ENCODE results near the gene TPTE2.

Gene TPTE2

GRCh38 chr13:19592657-19593180 is 31.4 kb upstream of the TPTE2 start:
- no peaks in the 10 kb centered on the region for H3K36me3 ChIP-seq (ENCODE audit: insufficient read depth, low read length)
- no peaks in the 10 kb centered on the region for H3K79me2 ChIP-seq (ENCODE audit: control insufficient read depth, insufficient read depth, low read length, unreplicated experiment)
- H2AFZ ChIP-seq (ENCODE audit: low read length, unreplicated experiment) = no peak overlapping the region
- H3K4me3 ChIP-seq (ENCODE audit: low read depth, low read length) = no peak overlapping the region
- peaks cover 5% of the 10 kb centered on the region for H3K4me1 ChIP-seq (ENCODE audit: control insufficient read depth, insufficient read depth, low read length, unreplicated experiment)
- H3K27me3 ChIP-seq (ENCODE audit: insufficient read depth, low read length) = no peaks in the 10 kb centered on the region
- H3K27ac ChIP-seq (ENCODE audit: low read depth, low read length) = no peak overlapping the region

GRCh38 chr13:19591864-19592263 is 30.5 kb upstream of the TPTE2 start:
- Histone ChIP-seq H3K27ac (ENCODE audit: low read depth, low read length) (no peak overlapping the region), H3K27me3 (ENCODE audit: insufficient read depth, low read length) (no peaks in the 10 kb centered on the region), H3K4me3 (ENCODE audit: low read depth, low read length) (no peak overlapping the region), H3K36me3 (ENCODE audit: insufficient read depth, low read length) (no peaks in the 10 kb centered on the region), H2AFZ (ENCODE audit: low read length, unreplicated experiment) (no peak overlapping the region), H3K79me2 (ENCODE audit: control insufficient read depth, insufficient read depth, low read length, unreplicated experiment) (no peaks in the 10 kb centered on the region), H3K4me1 (ENCODE audit: control insufficient read depth, insufficient read depth, low read length, unreplicated experiment) (peaks cover 2% of the 10 kb centered on the region)

- H3K4me1 ChIP-seq (ENCODE audit: control insufficient read depth, insufficient read depth, low read length, unreplicated experiment) = no peaks in the 10 kb centered on the region
- H3K4me3 ChIP-seq (ENCODE audit: low read depth, low read length) = no peak overlapping the region
- no peak overlapping the region for H3K27ac ChIP-seq (ENCODE audit: low read depth, low read length)
- no peak overlapping the region for H2AFZ ChIP-seq (ENCODE audit: low read length, unreplicated experiment)
- no peaks in the 10 kb centered on the region for H3K79me2 ChIP-seq (ENCODE audit: control insufficient read depth, insufficient read depth, low read length, unreplicated experiment)
- no peaks in the 10 kb centered on the region for H3K36me3 ChIP-seq (ENCODE audit: insufficient read depth, low read length)
- no peaks in the 10 kb centered on the region for H3K27me3 ChIP-seq (ENCODE audit: insufficient read depth, low read length)
These were observed 29.1 kb upstream of the TPTE2 start for GRCh38 chr13:19590423-19590822.

- no peaks in the 10 kb centered on the region for H3K79me2 ChIP-seq (ENCODE audit: control insufficient read depth, insufficient read depth, low read length, unreplicated experiment)
- H3K4me1 ChIP-seq (ENCODE audit: control insufficient read depth, insufficient read depth, low read length, unreplicated experiment) = no peaks in the 10 kb centered on the region
- no peak overlapping the region for H3K4me3 ChIP-seq (ENCODE audit: low read depth, low read length)
- no peak overlapping the region for H3K27ac ChIP-seq (ENCODE audit: low read depth, low read length)
- H3K27me3 ChIP-seq (ENCODE audit: insufficient read depth, low read length) = no peaks in the 10 kb centered on the region
- no peaks in the 10 kb centered on the region for H3K36me3 ChIP-seq (ENCODE audit: insufficient read depth, low read length)
- no peak overlapping the region for H2AFZ ChIP-seq (ENCODE audit: low read length, unreplicated experiment)
These were observed 28.0 kb upstream of the TPTE2 start for GRCh38 chr13:19589312-19589711.

- Histone ChIP-seq H3K4me1 (ENCODE audit: control insufficient read depth, insufficient read depth, low read length, unreplicated experiment) (no peaks in the 10 kb centered on the region), H3K79me2 (ENCODE audit: control insufficient read depth, insufficient read depth, low read length, unreplicated experiment) (no peaks in the 10 kb centered on the region), H3K4me3 (ENCODE audit: low read depth, low read length) (no peak overlapping the region), H3K27ac (ENCODE audit: low read depth, low read length) (no peak overlapping the region), H2AFZ (ENCODE audit: low read length, unreplicated experiment) (no peak overlapping the region), H3K36me3 (ENCODE audit: insufficient read depth, low read length) (no peaks in the 10 kb centered on the region), H3K27me3 (ENCODE audit: insufficient read depth, low read length) (no peaks in the 10 kb centered on the region)
These were observed 26.4 kb upstream of the TPTE2 start for GRCh38 chr13:19587635-19588300.

GRCh38 chr13:19586904-19587634 is 25.7 kb upstream of the TPTE2 start:
- Histone ChIP-seq H3K27ac (ENCODE audit: low read depth, low read length) (no peak overlapping the region), H3K79me2 (ENCODE audit: control insufficient read depth, insufficient read depth, low read length, unreplicated experiment) (no peaks in the 10 kb centered on the region), H3K4me1 (ENCODE audit: control insufficient read depth, insufficient read depth, low read length, unreplicated experiment) (no peaks in the 10 kb centered on the region), H3K36me3 (ENCODE audit: insufficient read depth, low read length) (no peaks in the 10 kb centered on the region), H3K4me3 (ENCODE audit: low read depth, low read length) (no peak overlapping the region), H3K27me3 (ENCODE audit: insufficient read depth, low read length) (no peaks in the 10 kb centered on the region), H2AFZ (ENCODE audit: low read length, unreplicated experiment) (no peak overlapping the region)

- Histone ChIP-seq H3K79me2 (ENCODE audit: control insufficient read depth, insufficient read depth, low read length, unreplicated experiment) (no peaks in the 10 kb centered on the region), H3K27me3 (ENCODE audit: insufficient read depth, low read length) (peaks cover 14% of the 10 kb centered on the region; the same call in 1 of the 2 replicates), H3K36me3 (ENCODE audit: insufficient read depth, low read length) (no peaks in the 10 kb centered on the region), H3K4me1 (ENCODE audit: control insufficient read depth, insufficient read depth, low read length, unreplicated experiment) (no peaks in the 10 kb centered on the region), H2AFZ (ENCODE audit: low read length, unreplicated experiment) (no peak overlapping the region), H3K4me3 (ENCODE audit: low read depth, low read length) (no peak overlapping the region), H3K27ac (ENCODE audit: low read depth, low read length) (no peak overlapping the region)
These were observed 20.3 kb upstream of the TPTE2 start for GRCh38 chr13:19581675-19582074.

- no peaks in the 10 kb centered on the region for H3K36me3 ChIP-seq (ENCODE audit: insufficient read depth, low read length)
- H3K79me2 ChIP-seq (ENCODE audit: control insufficient read depth, insufficient read depth, low read length, unreplicated experiment) = no peaks in the 10 kb centered on the region
- H3K4me1 ChIP-seq (ENCODE audit: control insufficient read depth, insufficient read depth, low read length, unreplicated experiment) = no peaks in the 10 kb centered on the region
- H3K27me3 ChIP-seq (ENCODE audit: insufficient read depth, low read length) = peaks cover 18% of the 10 kb centered on the region; the same call in 1 of the 2 replicates
- H2AFZ ChIP-seq (ENCODE audit: low read length, unreplicated experiment) = no peak overlapping the region
- no peak overlapping the region for H3K4me3 ChIP-seq (ENCODE audit: low read depth, low read length)
- H3K27ac ChIP-seq (ENCODE audit: low read depth, low read length) = no peak overlapping the region
These were observed 13.9 kb upstream of the TPTE2 start for GRCh38 chr13:19575230-19575629.

- Histone ChIP-seq H3K36me3 (ENCODE audit: insufficient read depth, low read length) (no peaks in the 10 kb centered on the region), H3K27ac (ENCODE audit: low read depth, low read length) (no peak overlapping the region), H3K4me1 (ENCODE audit: control insufficient read depth, insufficient read depth, low read length, unreplicated experiment) (no peaks in the 10 kb centered on the region), H3K4me3 (ENCODE audit: low read depth, low read length) (no peak overlapping the region), H2AFZ (ENCODE audit: low read length, unreplicated experiment) (no peak overlapping the region), H3K79me2 (ENCODE audit: control insufficient read depth, insufficient read depth, low read length, unreplicated experiment) (no peaks in the 10 kb centered on the region), H3K27me3 (ENCODE audit: insufficient read depth, low read length) (peaks cover 23% of the 10 kb centered on the region; the same call in 1 of the 2 replicates)
These were observed 11.9 kb upstream of the TPTE2 start for GRCh38 chr13:19573120-19573716.

GRCh38 chr13:19572280-19572679 is 10.9 kb upstream of the TPTE2 start:
- no peaks in the 10 kb centered on the region for H3K36me3 ChIP-seq (ENCODE audit: insufficient read depth, low read length)
- no peak overlapping the region for H3K4me3 ChIP-seq (ENCODE audit: low read depth, low read length)
- H2AFZ ChIP-seq (ENCODE audit: low read length, unreplicated experiment) = no peak overlapping the region
- peaks cover 29% of the 10 kb centered on the region; the same call in 1 of the 2 replicates for H3K27me3 ChIP-seq (ENCODE audit: insufficient read depth, low read length)
- H3K4me1 ChIP-seq (ENCODE audit: control insufficient read depth, insufficient read depth, low read length, unreplicated experiment) = no peaks in the 10 kb centered on the region
- H3K79me2 ChIP-seq (ENCODE audit: control insufficient read depth, insufficient read depth, low read length, unreplicated experiment) = no peaks in the 10 kb centered on the region
- H3K27ac ChIP-seq (ENCODE audit: low read depth, low read length) = no peak overlapping the region

All from ACC112 (cell line).